Kidney (tissue), 14 donors: ENCODE measurements around the gene WWOX. TPM values are rescaled to one million over a fixed set of nuclear protein-coding genes. Genes with fewer than 3 reads are reported as not detected.

Experiments used
- DNase-seq, 5 donors: peaks; one replicate each; pipeline ENCODE4 v3.0.0-alpha.2; 2013 to 2020
- FAIRE-seq: peaks from 2 replicates; lab custom pipeline; 2012; peaks lifted over from hg19 to GRCh38; lab: Jason Lieb, UNC
- H3K27ac ChIP-seq, 2 donors: one replicate each; pipeline ENCODE4 v1.7.0; 2013; ENCODE audit warnings: low read depth in 2 of 2, low read length in 2 of 2, inconsistent platforms in 1 of 2
- H3K27me3 ChIP-seq: one replicate; pipeline ENCODE4 v1.7.1; 2013; ENCODE audit warnings: low read length, inconsistent platforms; ENCODE audit not compliant: control insufficient read depth, insufficient read depth
- H3K36me3 ChIP-seq, 3 donors: one replicate each; pipeline versions ENCODE4 v1.7.0 to v1.7.1; 2013; ENCODE audit warnings: low read length in 3 of 3, control low read depth in 1 of 3, inconsistent platforms in 1 of 3; ENCODE audit not compliant: insufficient read depth in 3 of 3, control insufficient read depth in 2 of 3
- H3K4me1 ChIP-seq, 3 donors: one replicate each; pipeline versions ENCODE4 v1.7.0 to v1.7.1; 2013; ENCODE audit warnings: low read length in 3 of 3, inconsistent platforms in 1 of 3, low read depth in 1 of 3; ENCODE audit not compliant: control insufficient read depth in 2 of 3, insufficient read depth in 2 of 3
- H3K4me3 ChIP-seq, 3 donors: one replicate each; pipeline versions ENCODE4 v1.7.0 to v1.8.1; 2013; ENCODE audit warnings: low read length in 3 of 3, control low read depth in 1 of 3, inconsistent platforms in 1 of 3
- H3K9ac ChIP-seq, 3 donors: one replicate each; pipeline versions ENCODE4 v1.7.0 to v1.7.1; 2013; ENCODE audit warnings: low read length in 3 of 3, control low read depth in 1 of 3, inconsistent platforms in 1 of 3
- H3K9me3 ChIP-seq, 3 donors: one replicate each; pipeline versions ENCODE4 v1.7.0 to v1.7.1; 2013; ENCODE audit warnings: low read length in 3 of 3, control low read depth in 1 of 3, inconsistent platforms in 1 of 3; ENCODE audit not compliant: control insufficient read depth in 2 of 3, insufficient read depth in 1 of 3
- intact Hi-C: fragments of 100-400 bp; cut with DNase I; formaldehyde crosslinking; loops from one replicate; pipeline ENCODE4 v1.11.1; 2022
- polyA plus RNA-seq: library from polyadenylated mRNA; stranded (reverse); fragments of 350-450 nt; fragmentation: Illumina TruSeq; extraction: RNeasy Lipid Tissue Mini Kit (QIAGEN cat#74804); gene quantifications from one replicate; pipeline ENCODE4 v1.2.3, GENCODE V29; 2014; ENCODE audit warnings: low read depth, low replicate concordance; ENCODE audit not compliant: insufficient read depth
- total RNA-seq: library from RNA; stranded (reverse); fragmentation: NEBNext Ultra II Directional; extraction: Animal tissue kit (Norgen Biotek cat#: 25700); gene quantifications from one replicate; pipeline ENCODE4 v1.2.1, GENCODE V29; 2021
- TF ChIP-seq, protein P1 (sequence below): IDR thresholded peaks from 3 replicates; pipeline ENCODE4 v1.5.1; 2012; ENCODE audit warnings: mild to moderate bottlenecking, moderate library complexity, borderline replicate concordance; ENCODE audit not compliant: insufficient read depth; ENCODE audit errors: extremely low read depth
- donor health status: control.
- donor health status: control.
- donor health status: control.
- donor health status: control.
- donor health status: control.
- donor health status: DM: yes; HTN: yes; CAD: no.
- donor health status: Normal renal cell carcinoma (clear cell type).

WWOX gene
- total and polyA plus RNA-seq, 2 donors from 2014 or later = 22.5 to 30.3 TPM

DNA sequence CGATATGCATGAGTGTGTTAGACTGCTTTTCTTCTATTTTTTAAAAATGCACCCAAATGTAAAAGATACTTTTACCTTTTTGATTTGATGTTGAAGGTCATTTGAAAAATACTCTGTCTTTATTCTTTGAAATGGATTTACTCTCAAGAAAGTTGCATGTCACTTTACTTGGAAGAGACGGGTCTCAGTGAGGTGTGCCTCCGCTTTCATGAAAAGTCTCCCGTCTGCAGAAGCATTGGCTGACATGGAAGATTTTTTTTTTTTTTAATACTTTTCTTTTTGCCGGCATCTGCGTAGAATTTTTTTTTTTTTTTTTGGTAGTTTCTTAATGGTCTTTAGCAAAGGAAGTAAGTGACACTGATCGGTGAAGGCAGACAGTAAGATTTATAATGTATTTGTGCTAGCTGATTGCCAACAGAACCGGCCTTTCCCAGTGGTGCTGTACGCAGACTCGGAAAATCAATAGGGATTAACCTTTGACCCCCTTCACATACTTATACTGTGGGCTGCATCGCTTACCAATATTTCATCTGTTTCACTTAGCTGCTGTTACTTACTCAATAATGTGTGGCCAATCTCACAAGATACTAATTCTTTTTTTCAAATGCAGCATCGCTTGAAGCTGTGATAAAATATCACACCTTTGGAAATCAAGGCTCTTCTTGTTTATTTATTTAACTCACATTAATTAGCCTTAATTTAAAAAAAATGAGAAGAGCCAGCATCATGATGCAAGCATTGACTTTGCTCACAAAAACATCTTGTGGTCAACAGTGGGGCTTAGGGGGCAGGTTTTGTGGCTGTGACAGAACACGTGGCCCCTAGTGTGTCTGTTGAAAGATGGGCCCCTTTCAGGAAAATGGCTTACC is 383.9 kb downstream of the WWOX start:
- Histone ChIP-seq H3K27me3 (no peaks in the 10 kb centered on the region), H3K36me3 (no peaks in the 10 kb centered on the region), H3K9me3 (no peaks in the 10 kb centered on the region), H3K4me3 (no peak overlapping the region), H3K9ac (no peak overlapping the region), H3K4me1 (peaks cover 0 to 7% (median 0%) of the 10 kb centered on the region in 3 donors), H3K27ac (no peak overlapping the region)
- TF ChIP-seq, protein P1, sequence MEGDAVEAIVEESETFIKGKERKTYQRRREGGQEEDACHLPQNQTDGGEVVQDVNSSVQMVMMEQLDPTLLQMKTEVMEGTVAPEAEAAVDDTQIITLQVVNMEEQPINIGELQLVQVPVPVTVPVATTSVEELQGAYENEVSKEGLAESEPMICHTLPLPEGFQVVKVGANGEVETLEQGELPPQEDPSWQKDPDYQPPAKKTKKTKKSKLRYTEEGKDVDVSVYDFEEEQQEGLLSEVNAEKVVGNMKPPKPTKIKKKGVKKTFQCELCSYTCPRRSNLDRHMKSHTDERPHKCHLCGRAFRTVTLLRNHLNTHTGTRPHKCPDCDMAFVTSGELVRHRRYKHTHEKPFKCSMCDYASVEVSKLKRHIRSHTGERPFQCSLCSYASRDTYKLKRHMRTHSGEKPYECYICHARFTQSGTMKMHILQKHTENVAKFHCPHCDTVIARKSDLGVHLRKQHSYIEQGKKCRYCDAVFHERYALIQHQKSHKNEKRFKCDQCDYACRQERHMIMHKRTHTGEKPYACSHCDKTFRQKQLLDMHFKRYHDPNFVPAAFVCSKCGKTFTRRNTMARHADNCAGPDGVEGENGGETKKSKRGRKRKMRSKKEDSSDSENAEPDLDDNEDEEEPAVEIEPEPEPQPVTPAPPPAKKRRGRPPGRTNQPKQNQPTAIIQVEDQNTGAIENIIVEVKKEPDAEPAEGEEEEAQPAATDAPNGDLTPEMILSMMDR = no peak
- intact Hi-C loops = no loop called here
- FAIRE-seq (no peak), DNase-seq (no peak)

DNA sequence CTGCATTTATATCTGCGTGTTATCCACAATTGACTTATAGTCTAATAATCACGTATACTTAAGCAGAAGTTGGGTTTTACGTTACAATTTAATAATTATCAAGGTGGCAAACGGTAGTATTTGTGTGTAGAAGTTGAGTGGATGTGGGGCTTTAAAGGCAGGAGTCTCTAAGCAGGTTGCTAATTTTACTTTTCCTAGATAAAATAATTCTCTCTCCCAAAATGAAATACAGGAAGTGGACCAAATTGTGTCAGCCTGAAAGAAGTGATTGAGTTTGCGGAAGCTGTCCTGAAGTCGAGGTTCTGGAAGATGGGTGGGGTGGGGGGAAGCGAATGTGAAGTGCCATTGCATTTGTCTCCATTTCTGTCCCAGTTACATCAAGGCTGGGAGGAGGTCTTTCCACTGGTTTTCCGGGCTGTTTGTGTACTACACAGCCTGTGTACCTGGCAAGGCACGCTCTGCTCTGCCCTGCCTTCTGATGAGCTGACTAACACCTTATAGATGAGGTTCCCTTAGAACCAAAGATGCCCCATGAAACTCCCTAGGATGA is 385.1 kb downstream of the WWOX start:
- intact Hi-C loops = no loop called here
- no peak for FAIRE-seq
- H3K4me3 ChIP-seq = no peak overlapping the region
- H3K4me1 ChIP-seq = peaks cover 0 to 5% (median 0%) of the 10 kb centered on the region in 3 donors
- H3K9me3 ChIP-seq = no peaks in the 10 kb centered on the region
- no peak overlapping the region for H3K27ac ChIP-seq
- H3K9ac ChIP-seq = no peak overlapping the region
- no peak for DNase-seq
- TF ChIP-seq, protein P1 = no peak
- H3K27me3 ChIP-seq = no peaks in the 10 kb centered on the region
- H3K36me3 ChIP-seq = no peaks in the 10 kb centered on the region

GRCh38 chr16:78485188-78485916 is 385.9 kb downstream of the WWOX start:
- H3K4me1 ChIP-seq = peaks cover 0 to 4% (median 0%) of the 10 kb centered on the region in 3 donors
- no peak overlapping the region for H3K4me3 ChIP-seq
- H3K27me3 ChIP-seq = no peaks in the 10 kb centered on the region
- no peak overlapping the region for H3K27ac ChIP-seq
- FAIRE-seq (no peak), DNase-seq (no peak)
- H3K9ac ChIP-seq = no peak overlapping the region
- TF ChIP-seq, protein P1 = no peak
- no peaks in the 10 kb centered on the region for H3K36me3 ChIP-seq
- H3K9me3 ChIP-seq = no peaks in the 10 kb centered on the region
- intact Hi-C loops = no loop called here
